Pons (tissue), 1 donor: ENCODE measurements around the gene GRIK3.

Experiments used
- DNase-seq: peaks from one replicate; pipeline ENCODE4 v3.0.0-alpha.2; 2016; ENCODE audit warnings: low spot score

Gene GRIK3

GRCh38 chr1:36879613-36880012, 154.7 kb downstream of the GRIK3 start:
- no peak for DNase-seq

GRCh38 chr1:36876990-36877389, 157.3 kb downstream of the GRIK3 start:
- DNase-seq, result no peak

DNA sequence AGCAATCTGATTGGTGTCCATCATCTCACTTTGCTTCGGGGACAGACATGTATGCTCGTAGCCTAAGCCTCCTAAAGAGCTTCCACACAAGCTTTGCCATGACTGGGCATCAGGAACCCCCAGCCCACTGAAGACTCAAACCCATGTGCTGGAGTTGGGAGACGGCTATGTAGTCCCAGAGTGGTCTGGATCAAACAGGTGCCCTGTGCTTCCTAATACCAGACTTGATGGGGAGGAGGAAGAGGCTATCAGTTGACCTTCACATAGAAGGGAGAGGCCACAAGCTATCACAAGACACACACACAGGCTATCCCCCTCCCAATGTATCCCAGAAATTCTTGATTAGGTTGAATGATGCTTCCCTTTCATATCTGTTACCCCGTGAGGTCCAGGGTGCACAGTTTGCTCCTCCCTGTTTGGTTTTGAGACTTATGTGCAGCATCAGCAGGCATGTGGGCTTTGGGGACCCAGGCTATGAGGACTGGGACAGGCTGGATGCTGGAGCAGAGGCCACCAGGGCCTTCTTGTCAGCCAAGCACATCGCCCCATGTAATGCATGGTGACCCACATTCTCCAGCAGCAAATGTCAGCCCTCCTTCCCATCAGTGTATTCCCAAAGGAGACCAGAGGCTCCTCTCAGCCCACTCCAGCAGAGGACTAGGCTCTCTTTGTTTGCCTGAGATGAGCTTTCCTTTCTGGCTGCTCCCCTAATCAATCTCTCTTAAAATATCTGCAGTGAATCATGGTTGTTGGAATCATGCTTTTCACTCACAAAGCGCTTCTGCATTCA, 159.8 kb downstream of the GRIK3 start:
- DNase-seq, result no peak

DNA sequence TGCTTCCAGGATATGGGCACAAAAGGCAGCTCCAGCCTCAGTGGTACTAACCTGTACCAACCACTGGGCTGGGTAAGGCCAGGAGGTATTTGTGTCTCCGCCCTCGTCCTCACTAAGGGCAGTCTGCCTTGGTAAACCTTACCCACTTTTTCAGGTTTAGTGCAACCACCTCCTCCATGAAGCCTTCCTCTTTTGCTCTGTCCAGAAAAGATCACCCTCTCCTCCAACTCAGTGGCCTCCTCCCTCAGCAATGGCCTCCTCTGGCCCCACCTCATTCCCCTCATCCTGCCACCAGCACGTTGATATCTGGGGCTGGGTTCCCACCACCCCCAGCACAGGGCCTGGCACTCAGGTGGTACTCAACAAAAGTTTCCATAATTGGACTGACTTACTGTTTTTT, 161.5 kb downstream of the GRIK3 start:
- DNase-seq, result no peak

- no peak for DNase-seq
Measured at GRCh38 chr1:36872126-36872754, 162.1 kb downstream of the GRIK3 start.

GRCh38 chr1:36871146-36871971, 163.0 kb downstream of the GRIK3 start:
- peak; percentile 26 for DNase-seq

- no peak for DNase-seq
Measured at GRCh38 chr1:36869826-36870225, 164.5 kb downstream of the GRIK3 start.

DNA sequence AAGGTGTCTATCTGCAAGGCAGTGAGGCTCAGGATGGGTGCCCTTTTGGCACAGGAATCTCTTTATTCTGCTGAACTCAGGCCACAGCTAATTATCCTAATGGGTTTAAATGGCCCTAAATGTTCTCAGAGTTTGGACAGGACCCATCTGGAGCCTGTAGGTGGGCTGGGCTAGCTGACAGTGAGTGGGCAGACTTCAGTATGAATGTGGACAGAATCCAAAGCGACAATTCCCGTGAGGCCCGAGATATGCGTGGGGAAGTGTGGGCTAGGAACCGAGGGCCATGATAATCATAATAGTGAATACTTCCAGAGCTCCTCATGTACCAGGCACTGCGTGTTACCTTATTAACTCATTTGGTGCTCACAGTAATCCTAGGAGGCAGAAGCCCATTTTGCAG, 165.3 kb downstream of the GRIK3 start:
- no peak for DNase-seq

DNA sequence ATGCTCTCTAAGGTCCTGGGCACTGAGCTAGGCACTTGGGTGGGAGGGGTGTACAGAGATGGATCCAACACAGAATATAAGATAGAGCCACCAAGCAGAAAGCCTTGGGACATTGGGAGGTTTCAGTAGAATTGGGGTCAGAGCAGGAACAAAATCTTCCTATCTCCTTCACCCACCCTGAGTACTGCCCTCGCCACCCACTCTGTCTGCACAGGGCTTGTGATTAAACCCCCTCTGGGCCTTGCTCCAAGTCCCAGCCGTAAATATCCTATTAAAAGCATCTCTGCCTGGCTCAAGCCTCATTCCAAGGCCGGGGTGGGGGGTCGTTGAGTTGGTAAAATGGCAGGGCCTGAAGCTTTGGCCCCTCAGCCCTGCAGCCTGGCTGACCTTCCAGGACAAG, 166.7 kb downstream of the GRIK3 start:
- DNase-seq, result no peak

DNA sequence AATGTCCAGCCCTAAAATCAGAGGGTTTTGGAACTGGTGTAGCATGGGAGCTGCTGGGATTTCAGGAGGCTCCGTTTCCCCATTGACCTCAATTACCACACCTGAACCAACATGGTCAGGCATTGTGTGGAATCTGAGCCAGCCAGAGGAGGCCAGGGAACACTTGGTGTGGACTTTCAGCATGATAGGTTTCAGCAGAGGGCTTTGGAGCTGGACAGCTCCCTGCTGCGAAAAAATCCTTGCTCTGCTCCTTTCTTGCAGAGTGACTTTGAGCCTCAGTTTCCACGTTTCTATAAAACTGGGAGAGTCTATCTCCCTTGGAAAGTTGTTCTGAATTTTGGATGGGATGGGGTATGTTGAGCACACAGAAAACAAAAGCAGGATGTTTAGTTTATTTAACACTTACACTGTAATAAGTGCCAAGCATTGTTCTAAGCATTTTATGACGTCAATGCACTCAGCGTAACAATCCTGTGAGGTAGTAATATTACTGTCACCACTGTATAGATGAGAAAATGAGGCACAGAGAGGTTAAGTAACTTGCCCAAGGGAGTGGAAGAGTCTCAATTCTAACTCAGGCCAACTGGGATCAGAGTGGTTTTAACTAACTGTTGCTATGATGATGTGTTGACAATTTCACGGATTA, 168.0 kb downstream of the GRIK3 start:
- DNase-seq, result no peak

- DNase-seq, result no peak
Measured at GRCh38 chr1:36865602-36865900, 168.8 kb downstream of the GRIK3 start.

DNA sequence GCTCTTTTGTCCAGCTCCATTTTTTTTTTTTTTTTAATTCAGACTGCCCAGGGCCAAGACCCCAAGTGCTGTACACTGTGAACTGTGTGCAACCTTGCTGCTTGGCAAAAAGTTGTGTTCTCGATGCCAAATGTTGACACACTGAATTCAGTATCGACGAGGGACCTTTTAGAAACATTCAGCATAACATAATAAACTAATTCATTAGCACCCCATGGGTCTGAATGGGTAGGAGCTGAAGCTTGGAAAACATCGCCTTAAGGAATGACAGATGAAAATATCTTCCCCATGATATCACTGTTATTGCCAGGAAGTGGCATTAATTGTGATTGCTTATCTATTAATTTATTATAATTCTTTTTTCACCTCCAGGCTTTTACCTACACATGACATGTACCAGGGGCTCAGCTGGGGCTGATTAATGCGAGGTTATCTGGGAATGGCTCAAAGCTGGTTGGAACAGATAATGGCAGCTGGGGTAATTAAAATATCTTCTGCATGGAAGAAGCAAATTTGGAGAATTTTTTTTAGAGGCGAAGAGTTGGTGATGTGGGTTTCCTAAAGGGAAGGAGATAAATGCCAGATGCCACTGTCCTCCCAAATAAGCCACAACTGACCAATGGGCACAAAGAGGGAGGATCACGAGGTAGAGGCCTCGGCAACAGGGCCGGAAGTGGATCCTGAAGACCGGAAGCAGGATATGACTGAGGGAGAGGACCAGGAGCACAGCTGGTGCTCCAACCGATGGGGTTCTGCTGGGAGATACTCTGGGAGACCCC, 169.3 kb downstream of the GRIK3 start:
- peak; percentile 20 for DNase-seq

DNA sequence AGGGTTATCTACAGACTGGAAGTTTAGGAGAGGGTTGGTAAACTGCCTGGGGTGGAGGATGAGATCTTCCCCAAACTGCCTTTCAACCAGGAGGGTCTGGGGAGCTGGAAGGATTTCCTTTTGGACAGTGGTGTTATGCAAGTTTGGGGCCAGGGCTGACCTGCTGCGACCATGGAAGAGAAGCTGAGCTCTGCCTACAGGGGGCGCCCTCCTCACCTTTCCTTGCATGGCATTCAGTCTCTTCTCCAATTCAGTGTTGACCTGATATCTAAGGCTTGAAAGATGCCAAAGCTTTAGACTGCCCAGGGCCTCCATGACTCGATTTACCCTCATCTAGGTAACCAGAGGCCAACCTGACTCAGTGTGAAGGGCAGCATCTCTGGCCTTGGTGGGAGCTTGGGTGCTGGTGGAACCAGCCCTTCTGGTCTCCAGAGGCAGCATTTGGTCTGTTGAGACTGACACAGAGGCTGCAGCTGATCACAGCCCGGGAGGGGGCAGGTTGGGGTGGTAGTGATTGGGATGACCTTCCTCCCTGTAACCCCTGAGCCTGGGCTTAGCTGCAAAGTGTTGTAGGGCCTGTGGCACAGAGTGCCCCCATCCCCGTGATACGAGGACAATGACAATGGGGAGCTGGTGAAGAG, 170.0 kb downstream of the GRIK3 start:
- DNase-seq, result no peak

- DNase-seq, result no peak
Measured at GRCh38 chr1:36863500-36863899, 170.8 kb downstream of the GRIK3 start.

- DNase-seq, result no peak
Measured at GRCh38 chr1:36863061-36863460, 171.3 kb downstream of the GRIK3 start.

- DNase-seq, result no peak
Measured at GRCh38 chr1:36861375-36861774, 172.9 kb downstream of the GRIK3 start.

DNA sequence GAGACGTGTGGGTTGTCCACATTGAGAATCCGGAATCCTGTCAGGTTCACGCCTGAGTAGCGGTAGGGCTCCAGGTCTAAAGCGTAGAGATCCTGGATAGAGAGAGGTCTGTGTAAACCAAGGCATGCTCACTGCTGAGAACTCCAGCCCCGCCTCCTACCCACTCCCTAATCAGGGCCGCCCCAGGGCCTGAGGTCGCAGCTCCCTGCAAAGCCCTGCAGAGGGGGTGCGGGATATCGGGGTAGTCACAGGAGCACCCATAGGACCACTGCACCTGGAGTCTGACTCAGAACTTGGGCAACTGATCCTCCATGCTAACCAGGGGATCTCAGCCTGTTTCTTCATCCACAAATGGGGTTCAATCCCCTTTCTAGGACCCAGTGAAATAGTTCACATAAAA, 174.4 kb downstream of the GRIK3 start:
- DNase-seq, result no peak

- DNase-seq, result no peak
Measured at GRCh38 chr1:36858981-36859380, 175.3 kb downstream of the GRIK3 start.

GRCh38 chr1:36858553-36858952, 175.8 kb downstream of the GRIK3 start:
- no peak for DNase-seq

DNA sequence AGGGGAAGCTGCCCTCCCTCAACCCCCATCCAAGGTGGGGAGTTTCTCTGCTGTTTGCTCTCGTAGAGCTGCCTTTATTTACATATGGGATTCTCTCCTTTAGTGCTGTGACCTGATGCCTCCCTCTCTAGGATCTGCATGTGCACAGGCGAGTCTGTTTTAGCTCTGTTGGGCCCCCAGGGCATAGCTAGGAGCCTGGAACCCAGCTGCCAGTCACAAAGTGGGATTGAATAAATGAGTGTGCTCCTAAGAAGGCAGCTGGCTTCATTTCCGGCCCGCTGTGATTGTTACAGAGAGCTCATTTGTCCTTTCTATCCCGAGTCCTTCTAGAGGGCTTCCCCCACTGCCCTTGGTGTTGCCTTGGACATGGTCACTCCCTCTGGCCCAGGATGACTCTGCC, 176.6 kb downstream of the GRIK3 start:
- DNase-seq, result peak; percentile 18
